NCI-H2227 (cell line): ENCODE measurements around the gene OLFM4.

Experiments used
- DNase-seq: peaks from one replicate; lab custom pipeline; 2025; ENCODE audit not compliant: unreplicated experiment; lab: John Stamatoyannopoulos, UW

OLFM4 gene

DNA sequence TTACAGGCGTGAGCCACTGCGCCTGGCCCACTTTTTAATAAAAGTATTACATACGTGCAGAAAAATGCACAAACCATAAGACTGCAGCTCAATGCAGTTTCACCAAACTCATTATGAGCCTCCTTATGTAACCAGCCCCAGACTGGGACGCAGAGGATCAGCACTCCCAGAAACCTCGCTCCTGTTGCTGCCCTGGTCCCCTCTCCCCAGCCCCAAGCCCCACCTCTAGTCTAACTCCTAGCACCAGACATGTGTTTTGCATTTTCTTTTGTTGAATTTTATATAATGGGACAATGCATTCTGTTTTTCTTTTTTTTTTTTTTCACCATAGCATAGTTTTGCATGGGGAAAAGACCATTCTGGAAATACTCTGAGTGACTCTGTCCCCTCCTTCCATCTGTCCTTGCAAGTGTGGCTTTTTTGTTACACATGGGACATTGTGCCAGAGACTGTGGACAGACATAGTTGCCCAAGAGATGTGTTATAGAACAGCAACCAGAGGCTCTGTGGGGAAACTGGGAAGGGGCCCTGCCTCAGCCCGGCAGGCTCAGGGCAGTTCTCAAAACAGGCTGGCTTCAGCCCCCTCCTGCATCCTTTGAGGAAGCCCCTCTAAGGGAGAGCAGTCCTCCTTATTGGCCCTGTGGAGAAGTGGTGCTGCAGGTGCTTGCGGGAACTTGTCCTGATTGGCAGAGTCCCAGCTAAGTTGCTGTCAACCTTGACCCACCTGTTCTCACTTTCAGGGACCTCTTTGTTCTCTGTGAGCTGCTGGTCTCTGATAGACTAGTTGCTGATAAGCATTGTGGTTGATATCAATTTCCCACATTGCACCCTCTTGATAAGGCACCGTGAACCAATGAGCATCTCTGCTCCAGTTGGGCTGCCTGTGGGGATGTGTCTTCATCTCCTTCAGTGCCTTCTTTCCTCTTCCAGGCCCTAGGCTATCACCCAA lies 13.8 kb upstream of the OLFM4 start:
- no peak for DNase-seq

DNA sequence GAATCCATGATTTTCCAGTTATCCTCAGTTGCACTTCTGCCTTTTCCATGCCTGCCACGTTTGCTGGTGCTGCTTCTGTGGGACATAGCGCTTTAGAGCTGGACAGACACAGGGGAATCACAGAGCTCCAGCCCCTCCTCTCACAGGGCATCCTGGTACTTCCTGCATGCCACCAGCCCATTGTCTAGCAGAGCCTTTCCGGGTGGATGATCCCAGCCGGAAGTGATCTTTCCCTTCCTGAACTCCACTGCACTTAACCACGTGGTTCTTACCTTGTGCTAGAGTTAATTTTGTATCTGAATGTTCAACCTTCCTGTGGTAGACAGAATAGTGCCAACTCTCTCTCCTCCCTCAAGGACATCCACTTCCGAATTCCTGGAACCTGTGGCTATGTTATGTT lies 12.6 kb upstream of the OLFM4 start:
- DNase-seq: no peak

DNA sequence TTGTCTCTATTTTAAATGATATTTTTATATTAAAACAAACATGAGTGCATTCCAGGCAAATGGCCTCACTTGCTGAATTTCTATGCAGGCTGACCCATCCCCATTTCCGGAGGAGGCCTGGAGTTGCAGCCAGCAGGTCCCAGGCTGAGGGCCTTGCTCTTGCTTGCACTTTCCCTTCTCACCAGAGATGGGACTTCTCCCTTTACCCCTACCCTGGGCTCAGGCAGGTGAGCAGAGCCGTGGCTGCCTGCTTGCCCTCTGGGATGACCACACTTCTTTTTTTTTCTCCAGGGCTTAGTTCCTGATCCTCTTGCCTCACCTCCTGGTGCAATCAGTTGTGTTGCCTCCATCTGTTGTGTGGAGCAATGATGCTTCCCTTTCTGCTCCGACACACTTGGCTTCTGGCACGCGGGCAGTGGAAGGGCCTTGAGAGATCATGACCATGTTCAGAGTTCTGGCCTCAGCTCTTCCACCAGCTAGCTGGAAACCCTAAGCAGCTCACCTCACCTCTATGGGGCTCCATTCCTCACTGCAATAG lies 11.1 kb upstream of the OLFM4 start:
- no peak for DNase-seq

DNA sequence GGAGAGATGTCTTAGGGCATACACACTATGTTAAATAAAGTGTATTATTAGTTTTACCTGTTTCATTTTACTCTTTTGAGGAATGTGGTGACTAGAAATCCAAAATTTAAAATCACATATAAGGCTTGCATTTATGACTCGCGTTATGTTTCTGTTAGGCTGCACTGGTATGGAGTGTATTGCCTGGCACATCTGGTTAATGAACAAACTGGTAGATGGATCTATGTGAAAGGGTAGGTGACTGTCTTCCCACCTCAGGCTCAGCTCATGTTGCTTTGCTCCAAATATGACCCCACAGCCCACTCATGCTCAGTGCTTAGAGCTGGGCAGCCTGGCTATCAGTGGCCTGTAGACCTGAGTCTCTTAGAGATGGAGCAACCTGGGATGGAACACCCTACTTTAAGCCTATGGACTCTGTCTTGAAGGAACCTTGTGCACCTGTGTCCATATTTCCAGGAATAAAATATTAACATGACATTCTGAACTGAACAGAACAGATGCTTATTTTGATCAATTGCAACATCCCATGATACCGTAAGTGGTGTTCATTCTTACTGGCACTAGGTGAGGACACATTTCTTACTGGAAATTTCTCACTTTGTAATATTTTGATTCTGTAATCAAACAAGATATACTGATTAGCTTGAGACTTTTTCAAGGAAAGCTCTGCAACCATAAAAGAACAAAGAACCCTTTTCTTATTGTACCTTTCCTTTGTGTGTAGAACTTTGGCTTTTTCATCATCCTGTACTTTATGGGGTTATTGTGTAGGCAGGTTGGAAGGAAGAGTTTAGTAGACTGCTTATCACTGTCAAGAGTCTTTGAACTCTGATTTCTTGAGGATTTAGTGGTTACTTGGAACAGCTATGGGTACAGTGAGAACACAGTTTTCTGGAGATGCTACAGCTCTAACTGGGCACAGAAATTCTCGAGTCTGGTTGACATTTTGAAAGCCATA lies 9.6 kb upstream of the OLFM4 start:
- DNase-seq: no peak

DNA sequence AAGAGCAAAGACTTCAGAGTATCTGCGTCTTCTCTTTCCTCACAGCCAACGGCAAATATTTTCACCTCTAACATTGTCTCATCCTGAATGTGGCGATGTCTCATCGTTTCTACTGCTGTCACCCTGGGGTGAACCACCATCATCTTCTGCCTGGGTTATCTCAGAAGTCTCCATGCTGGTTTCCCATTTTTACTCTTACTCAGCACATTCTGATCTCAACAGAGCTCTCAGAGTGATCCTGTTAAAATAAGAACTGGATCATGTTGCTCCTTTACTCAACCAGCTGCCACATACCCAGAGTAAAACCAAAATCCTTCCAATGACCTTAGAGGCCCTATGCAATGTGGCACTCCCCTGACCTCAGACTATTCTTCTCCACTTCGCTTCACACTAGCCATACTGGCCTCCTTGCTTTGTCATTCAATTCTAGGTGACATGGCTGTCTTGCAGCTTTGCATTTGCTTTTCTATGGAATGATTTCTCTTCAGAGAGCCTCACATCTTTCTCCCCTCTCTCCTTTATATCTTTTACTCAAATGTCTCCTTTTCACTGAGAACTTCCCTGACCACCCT lies 7.8 kb upstream of the OLFM4 start:
- DNase-seq: no peak

DNA sequence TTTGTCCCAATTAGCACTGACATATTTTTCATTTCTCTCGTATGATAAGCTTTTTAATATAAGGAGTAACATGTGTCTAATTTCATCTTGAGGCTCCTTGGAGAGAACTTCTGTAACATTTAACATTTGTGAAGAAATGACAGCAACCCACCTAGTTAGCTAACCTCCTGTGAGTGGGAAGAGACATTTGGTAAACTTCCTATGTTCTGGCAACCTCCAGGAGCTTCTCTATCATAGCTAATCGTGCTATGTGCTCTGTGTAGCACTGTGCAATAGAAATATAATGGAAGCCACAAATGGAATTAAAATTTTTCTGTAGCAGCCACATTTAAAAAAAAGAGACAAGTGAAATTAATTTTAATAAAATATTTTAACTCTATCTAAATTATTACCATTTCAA lies 5.4 kb upstream of the OLFM4 start:
- DNase-seq: no peak

DNA sequence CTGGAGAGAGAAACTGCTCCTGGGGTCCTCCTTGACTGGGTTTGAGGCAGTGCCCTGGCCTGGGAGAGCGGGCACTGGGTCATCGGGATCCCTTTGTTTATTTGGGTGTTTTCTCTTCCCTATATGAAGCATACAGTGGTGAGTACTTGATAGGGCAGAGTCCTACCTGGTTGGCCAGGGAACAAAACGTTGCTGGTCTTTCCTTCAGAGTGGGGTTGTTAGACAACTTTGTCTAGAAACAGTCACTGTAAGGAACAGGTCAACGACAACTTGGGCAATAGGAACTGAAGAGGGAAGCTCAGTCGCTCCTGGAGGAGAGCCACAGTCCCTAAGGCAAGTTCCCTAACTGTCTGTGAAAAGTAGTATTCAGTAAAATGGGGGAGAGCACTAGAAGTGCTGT lies 550 bp upstream of the OLFM4 start:
- no peak for DNase-seq

DNA sequence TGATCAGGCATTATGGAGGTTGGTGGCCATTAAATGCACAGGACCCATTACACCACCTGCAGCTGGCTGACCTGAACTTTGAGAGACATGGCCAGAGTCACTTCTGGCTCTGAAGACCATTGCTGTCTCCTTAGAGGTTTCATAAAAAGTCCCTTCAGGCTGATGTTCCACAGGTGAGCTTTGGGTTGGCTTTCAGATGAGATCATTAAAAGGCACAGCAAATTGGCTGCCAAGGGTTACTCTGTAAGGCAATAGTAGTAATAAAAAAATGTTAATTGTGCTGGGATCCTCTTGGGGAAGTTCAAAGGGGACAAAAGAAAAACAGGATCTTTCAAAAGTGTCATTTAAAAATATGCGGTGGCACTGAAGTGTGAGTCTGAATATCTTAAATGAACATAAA lies 4.2 kb downstream of the OLFM4 start:
- DNase-seq: no peak

DNA sequence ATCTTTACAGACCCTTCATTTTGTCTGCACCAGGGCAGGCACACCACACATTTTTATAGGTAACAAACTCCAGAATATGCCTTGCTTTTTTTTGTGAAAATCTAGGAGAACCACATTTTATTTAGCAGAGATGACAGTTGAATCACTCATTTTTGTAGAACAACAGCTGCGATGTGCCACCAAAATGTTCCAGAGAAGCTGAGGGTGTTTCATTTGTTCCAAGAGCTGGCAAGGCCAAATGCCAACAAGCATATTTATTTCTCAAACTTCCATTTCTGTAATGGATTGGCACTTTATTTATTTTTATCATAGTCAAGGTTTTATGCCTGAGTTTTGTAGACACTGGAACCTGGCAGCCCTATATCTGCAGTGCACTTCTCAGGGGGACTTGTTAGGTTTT lies 10.4 kb downstream of the OLFM4 start:
- no peak for DNase-seq

DNA sequence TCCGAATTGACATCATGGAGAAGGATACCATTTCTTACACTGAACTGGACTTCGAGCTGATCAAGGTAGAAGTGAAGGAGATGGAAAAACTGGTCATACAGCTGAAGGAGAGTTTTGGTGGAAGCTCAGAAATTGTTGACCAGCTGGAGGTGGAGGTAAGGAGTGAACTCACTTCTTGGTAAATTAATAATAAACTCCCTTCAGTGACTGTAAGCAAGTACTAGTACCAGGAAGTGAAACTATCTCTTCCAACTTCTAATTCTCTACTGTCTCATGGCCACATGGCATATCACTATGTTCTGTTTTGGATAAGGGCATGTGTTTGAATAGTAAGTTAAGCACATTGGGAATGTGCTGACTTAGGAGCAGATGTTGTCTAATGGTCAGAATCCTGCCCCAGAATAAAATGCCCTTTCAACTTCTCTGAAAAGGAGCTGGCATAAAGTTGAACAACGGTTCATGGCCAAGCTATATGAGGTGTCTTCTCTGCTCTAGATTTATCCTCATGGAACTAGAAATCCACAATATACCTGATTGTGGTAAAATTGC lies 13.4 kb downstream of the OLFM4 start:
- no peak for DNase-seq

DNA sequence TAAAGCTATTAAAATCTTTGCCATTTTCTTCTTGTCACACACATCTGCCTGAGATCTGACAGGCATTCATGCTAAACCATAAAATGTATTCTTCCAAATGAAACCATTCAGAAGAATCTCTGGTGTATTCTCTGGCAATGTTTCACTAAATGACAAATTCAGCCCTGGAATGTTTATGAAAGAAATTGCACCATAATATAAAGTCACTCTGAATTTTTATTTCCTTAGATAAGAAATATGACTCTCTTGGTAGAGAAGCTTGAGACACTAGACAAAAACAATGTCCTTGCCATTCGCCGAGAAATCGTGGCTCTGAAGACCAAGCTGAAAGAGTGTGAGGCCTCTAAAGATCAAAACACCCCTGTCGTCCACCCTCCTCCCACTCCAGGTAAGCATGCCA lies 14.3 kb downstream of the OLFM4 start:
- no peak for DNase-seq

DNA sequence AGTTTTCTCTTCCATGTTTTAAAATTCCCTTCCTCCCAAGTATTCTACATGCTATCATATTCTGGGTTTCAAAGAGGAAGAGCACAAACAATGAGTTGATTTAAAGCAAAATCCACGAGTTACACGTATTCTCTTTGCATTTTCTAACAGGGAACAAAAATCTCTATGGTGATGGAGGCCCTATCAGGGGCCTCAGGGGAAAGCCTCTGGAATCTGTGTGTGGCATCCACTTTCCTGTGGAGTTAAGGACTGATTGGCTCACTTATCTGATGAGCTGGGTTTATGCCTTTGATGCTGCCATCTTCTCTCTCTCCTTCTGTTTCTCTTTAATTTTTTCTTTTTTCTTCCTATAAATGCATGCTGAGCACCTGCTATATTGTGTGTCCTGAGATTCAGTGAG lies 14.8 kb downstream of the OLFM4 start:
- no peak for DNase-seq

DNA sequence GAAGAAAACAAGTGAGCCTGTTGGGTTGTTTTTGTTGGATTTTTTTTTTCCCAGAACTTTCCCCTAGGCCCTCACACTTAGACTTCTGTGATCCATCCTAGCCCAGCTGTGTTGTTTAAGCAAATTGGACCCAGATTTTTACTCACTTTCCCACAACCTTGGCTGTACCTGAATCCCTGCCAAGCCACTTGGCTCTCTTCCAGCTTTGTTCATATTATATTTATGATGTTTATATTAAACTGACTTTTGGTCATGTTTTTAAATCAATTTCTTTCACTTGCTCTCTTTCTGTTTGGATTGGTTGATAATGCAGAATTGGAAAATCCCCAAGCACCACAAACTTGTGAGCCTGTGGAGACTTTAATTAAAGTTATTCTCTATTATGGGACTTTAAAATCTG lies 16.6 kb downstream of the OLFM4 start:
- peak; percentile 6 for DNase-seq

DNA sequence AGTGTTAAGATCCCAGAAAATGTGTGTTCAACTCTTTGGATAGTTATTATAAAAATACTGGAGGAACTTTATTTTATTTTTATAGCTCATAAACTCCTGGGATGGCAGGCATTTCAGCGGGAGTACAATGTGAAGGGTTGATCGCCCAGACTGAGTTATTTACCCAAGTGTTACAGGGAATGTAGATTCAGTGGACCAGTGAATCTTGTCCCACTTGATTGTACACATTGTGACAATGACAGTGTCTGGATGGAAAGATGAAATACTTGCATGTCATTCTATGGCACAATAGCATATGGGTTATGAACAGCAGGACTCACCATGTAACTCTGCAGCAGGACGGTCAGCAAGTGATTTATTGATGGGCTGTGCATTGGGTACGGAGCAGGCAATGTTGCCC lies 20.3 kb downstream of the OLFM4 start:
- DNase-seq: no peak

DNA sequence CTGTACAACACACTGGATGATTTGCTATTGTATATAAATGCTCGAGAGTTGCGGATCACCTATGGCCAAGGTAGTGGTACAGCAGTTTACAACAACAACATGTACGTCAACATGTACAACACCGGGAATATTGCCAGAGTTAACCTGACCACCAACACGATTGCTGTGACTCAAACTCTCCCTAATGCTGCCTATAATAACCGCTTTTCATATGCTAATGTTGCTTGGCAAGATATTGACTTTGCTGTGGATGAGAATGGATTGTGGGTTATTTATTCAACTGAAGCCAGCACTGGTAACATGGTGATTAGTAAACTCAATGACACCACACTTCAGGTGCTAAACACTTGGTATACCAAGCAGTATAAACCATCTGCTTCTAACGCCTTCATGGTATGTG lies 21.5 kb downstream of the OLFM4 start:
- DNase-seq: no peak

DNA sequence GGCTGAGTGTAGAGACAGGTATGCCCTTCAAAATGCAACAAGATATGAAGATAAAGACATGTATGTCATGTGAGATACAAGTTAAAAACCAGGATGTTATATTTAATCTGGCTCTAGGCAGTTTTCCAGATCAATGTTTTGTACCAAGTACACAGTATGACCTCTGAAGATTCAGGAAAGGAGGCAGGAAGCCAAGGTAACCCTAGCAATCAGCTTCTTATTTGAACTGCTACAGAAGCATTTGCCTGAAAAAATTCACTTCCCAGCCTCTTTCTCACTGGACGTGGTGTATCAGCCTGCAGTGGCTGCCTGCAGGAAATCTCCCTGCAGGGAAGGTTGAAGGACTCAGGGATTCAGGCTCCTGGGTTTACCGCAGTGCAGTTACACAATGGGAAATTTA lies 24.1 kb downstream of the OLFM4 start:
- DNase-seq: no peak

DNA sequence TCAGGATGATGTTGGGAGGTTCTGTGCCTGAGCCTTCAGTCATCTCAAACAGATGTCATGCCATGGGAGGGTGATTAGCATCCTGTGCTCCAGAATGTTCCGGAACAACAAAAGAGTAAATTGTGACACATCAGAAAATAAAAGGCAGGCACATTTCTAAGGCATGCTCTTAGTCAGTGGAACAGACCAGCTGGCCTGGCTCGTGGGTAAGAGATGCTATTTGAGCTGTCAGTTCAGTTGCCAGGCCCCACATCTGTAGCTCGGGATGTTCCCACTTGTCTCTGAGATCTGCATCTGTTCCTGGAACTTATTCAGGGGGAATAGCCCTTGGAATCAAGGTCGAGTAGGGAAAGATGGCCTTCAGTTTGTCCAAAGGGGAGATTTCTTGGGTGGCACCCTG lies 26.0 kb downstream of the OLFM4 start:
- DNase-seq: no peak

DNA sequence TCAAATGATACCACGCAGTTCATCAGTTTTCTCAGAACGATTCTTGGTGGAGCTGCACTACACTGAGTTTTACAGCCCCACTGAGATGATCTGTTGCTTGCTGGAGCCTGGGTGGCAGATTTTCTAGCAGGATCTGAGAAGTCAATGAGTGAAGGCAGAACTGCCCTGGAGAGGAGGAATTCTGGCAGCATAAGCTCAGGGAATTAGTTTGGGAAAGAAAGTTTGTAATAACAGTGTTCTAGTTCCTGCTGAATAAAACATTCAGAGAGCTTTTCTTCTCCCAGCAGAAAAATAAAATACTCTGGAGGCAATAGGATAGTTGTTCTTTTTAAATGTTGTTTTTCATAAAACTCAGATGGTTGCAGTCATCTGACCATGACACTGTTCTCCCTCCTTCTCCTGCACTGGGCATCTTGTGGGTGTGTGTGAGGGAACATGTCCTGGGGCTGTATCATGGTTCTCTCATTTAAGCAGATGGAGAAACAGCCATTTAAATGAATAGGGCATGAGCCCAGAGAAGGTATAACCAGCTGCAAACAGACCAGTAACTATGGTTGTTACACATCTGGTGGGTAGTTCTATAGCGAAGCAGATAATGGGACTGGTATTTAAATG lies 29.6 kb downstream of the OLFM4 start:
- no peak for DNase-seq

DNA sequence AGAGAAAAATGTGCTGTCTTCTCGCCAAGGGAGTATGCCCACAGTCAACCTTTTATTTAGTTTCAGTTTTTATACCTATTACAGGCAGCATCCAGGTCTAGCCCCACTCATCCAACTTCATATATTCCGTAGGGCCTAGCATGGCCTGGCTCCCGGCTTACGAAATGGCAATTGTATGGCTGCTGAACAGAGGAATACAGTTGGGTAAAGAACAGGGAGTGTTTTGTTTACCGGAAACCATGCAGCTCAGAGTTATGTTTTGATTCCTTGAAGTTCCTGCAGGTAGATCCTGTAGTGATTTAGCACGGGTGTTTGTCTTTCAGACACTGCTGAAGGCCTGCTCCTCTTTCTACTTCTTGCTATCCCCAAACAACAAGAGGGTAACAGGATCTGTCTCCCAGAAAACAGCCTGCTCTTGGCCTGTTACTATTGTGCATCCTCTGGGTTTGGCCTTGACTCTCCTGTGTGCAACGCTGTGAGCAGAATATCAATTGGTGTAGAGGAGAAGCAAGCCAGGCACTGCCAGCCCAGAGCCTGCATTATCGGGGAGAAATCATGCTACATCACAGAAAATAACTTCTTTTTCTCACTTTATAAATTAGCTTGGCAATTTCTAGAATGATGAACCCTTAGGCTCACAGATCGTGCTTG lies 32.4 kb downstream of the OLFM4 start:
- no peak for DNase-seq

DNA sequence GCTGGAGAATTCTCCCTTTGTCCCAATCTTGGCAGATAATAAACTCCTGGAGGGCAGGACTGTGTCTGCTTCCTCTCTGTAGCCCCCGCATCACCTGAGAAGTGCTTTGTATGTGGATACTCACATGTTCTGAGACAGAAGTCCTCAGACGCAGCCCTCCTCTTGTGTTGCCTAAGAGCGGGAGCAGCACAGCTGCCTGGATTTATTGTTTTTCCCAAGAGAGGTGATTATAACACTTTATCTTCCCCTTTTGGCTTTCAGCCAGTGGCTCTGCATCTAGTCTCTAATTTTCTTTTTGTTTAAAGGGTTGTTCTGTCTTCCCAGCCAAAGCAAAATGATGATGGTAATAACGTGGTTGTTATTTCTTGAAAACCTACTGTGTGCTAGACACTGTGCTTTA lies 36.1 kb downstream of the OLFM4 start:
- peak; percentile 45 for DNase-seq
